ENCODE data around the gene DPF3.
A peak's percentile ranks its signal among the peaks of the same experiment; 100 is the strongest.

The DPF3 gene

GRCh38 chr14:72600551-72601330 lies 293.2 kb downstream of the DPF3 start:
- FAIRE-seq (no peak), DNase-seq (ENCODE audit: insufficient read length, low spot score) (no peak)
- TF ChIP-seq SPI1 (IDR thresholded peaks at IDR 0.05; ENCODE audit: low read depth, low read length) (peak; percentile 46; the same call in 1 of the 2 replicates), POU2F2 (IDR thresholded peaks at IDR 0.05; ENCODE audit: low read depth, low read length) (no peak)

GRCh38 chr14:72599579-72600470 lies 294.1 kb downstream of the DPF3 start:
- TF ChIP-seq POLR2A (IDR thresholded peaks at IDR 0.05; ENCODE audit: low read depth, low read length) = no peak
- TF ChIP-seq PAX5 (IDR thresholded peaks at IDR 0.05; ENCODE audit: insufficient read depth, low read length, severe bottlenecking) = no peak
- no peak for TF ChIP-seq POU2F2 (IDR thresholded peaks at IDR 0.05; ENCODE audit: low read depth, low read length)
- TF ChIP-seq SPI1 (IDR thresholded peaks at IDR 0.05; ENCODE audit: low read depth, low read length) = no peak
- no peak for TF ChIP-seq TAF1 (IDR thresholded peaks at IDR 0.05; ENCODE audit: low read depth, low read length)
- no peak for TF ChIP-seq POLR2AphosphoS5 (IDR thresholded peaks at IDR 0.05; ENCODE audit: low read depth, low read length)
- FAIRE-seq (no peak), DNase-seq (ENCODE audit: insufficient read length, low spot score) (no peak)

GRCh38 chr14:72598306-72598705 lies 295.6 kb downstream of the DPF3 start:
- TF ChIP-seq POU2F2 (IDR thresholded peaks at IDR 0.05; ENCODE audit: low read depth, low read length) = peak; percentile 98
- TF ChIP-seq TAF1 (IDR thresholded peaks at IDR 0.05; ENCODE audit: low read depth, low read length) = no peak
- DNase-seq (ENCODE audit: insufficient read length, low spot score) (peak; percentile 40), FAIRE-seq (peak; percentile 82)

GRCh38 chr14:72597252-72598233 lies 296.4 kb downstream of the DPF3 start:
- TF ChIP-seq TAF1 (IDR thresholded peaks at IDR 0.05; ENCODE audit: low read depth, low read length) (no peak), POLR2A (IDR thresholded peaks at IDR 0.05; ENCODE audit: low read depth, low read length) (no peak), POLR2AphosphoS5 (IDR thresholded peaks at IDR 0.05; ENCODE audit: low read depth, low read length) (no peak), SPI1 (IDR thresholded peaks at IDR 0.05; ENCODE audit: low read depth, low read length) (no peak), POU2F2 (IDR thresholded peaks at IDR 0.05; ENCODE audit: low read depth, low read length) (no peak), PAX5 (IDR thresholded peaks at IDR 0.05; ENCODE audit: insufficient read depth, low read length, severe bottlenecking) (no peak)
- DNase-seq (ENCODE audit: insufficient read length, low spot score) (no peak), FAIRE-seq (peak; percentile 45)

GRCh38 chr14:72595152-72595862 lies 298.6 kb downstream of the DPF3 start:
- no peak for DNase-seq (ENCODE audit: insufficient read length, low spot score)
- FAIRE-seq = no peak
- TF ChIP-seq POLR2AphosphoS5 (IDR thresholded peaks at IDR 0.05; ENCODE audit: low read depth, low read length) = no peak
- TF ChIP-seq POLR2A (IDR thresholded peaks at IDR 0.05; ENCODE audit: low read depth, low read length) = no peak
- no peak for TF ChIP-seq TAF1 (IDR thresholded peaks at IDR 0.05; ENCODE audit: low read depth, low read length)
- TF ChIP-seq POU2F2 (IDR thresholded peaks at IDR 0.05; ENCODE audit: low read depth, low read length) = no peak
- no peak for TF ChIP-seq SPI1 (IDR thresholded peaks at IDR 0.05; ENCODE audit: low read depth, low read length)
- TF ChIP-seq PAX5 (IDR thresholded peaks at IDR 0.05; ENCODE audit: insufficient read depth, low read length, severe bottlenecking) = no peak

- FAIRE-seq (peak; percentile 54), DNase-seq (ENCODE audit: insufficient read length, low spot score) (no peak)
- TF ChIP-seq TAF1 (IDR thresholded peaks at IDR 0.05; ENCODE audit: low read depth, low read length) (no peak), SPI1 (IDR thresholded peaks at IDR 0.05; ENCODE audit: low read depth, low read length) (peak; percentile 41)
Observed at GRCh38 chr14:72594099-72594901, 299.6 kb downstream of the DPF3 start.

GRCh38 chr14:72591391-72591790 lies 302.5 kb downstream of the DPF3 start:
- DNase-seq (ENCODE audit: insufficient read length, low spot score) (no peak), FAIRE-seq (no peak)

GRCh38 chr14:72590577-72590976 lies 303.3 kb downstream of the DPF3 start:
- no peak for FAIRE-seq
- TF ChIP-seq TAF1 (IDR thresholded peaks at IDR 0.05; ENCODE audit: low read depth, low read length) (no peak), POLR2A (IDR thresholded peaks at IDR 0.05; ENCODE audit: low read depth, low read length) (no peak), SPI1 (IDR thresholded peaks at IDR 0.05; ENCODE audit: low read depth, low read length) (no peak), POU2F2 (IDR thresholded peaks at IDR 0.05; ENCODE audit: low read depth, low read length) (no peak), POLR2AphosphoS5 (IDR thresholded peaks at IDR 0.05; ENCODE audit: low read depth, low read length) (no peak), PAX5 (IDR thresholded peaks at IDR 0.05; ENCODE audit: insufficient read depth, low read length, severe bottlenecking) (no peak)
- no peak for DNase-seq (ENCODE audit: insufficient read length, low spot score)

More at GRCh38 chr14:72591391-72591790, 302.5 kb downstream of the DPF3 start:
- no peak for TF ChIP-seq POLR2AphosphoS5 (IDR thresholded peaks at IDR 0.05; ENCODE audit: low read depth, low read length)
- TF ChIP-seq POLR2A (IDR thresholded peaks at IDR 0.05; ENCODE audit: low read depth, low read length) = no peak
- TF ChIP-seq PAX5 (IDR thresholded peaks at IDR 0.05; ENCODE audit: insufficient read depth, low read length, severe bottlenecking) = no peak
- no peak for TF ChIP-seq TAF1 (IDR thresholded peaks at IDR 0.05; ENCODE audit: low read depth, low read length)
- TF ChIP-seq SPI1 (IDR thresholded peaks at IDR 0.05; ENCODE audit: low read depth, low read length) = no peak
- no peak for TF ChIP-seq POU2F2 (IDR thresholded peaks at IDR 0.05; ENCODE audit: low read depth, low read length)
